C4-2B (cell line): ENCODE results near the gene FSIP1.

Source experiments
- H3K27ac ChIP-seq: fragments of 450-650 bp; 2 replicates; pipeline ENCODE4 v1.5.1; 2017
- CTCF ChIP-seq: fragments of 450-650 bp; conservative IDR thresholded peaks from 2 replicates; pipeline ENCODE4 v1.5.1; 2017; ENCODE audit warnings: mild to moderate bottlenecking
- ZFX ChIP-seq: fragments of 450-650 bp; IDR thresholded peaks from 2 replicates; pipeline ENCODE4 v1.6.1; 2017

The FSIP1 gene

GRCh38 chr15:39792844-39793335, 10.2 kb upstream of the FSIP1 start:
- no peak overlapping the region for H3K27ac ChIP-seq

GRCh38 chr15:39792025-39792843, 9.6 kb upstream of the FSIP1 start:
- H3K27ac ChIP-seq, result no peak overlapping the region
- TF ChIP-seq CTCF (no peak), ZFX (no peak)

More at GRCh38 chr15:39792844-39793335, 10.2 kb upstream of the FSIP1 start:
- no peak for TF ChIP-seq CTCF
- TF ChIP-seq ZFX, result no peak

DNA sequence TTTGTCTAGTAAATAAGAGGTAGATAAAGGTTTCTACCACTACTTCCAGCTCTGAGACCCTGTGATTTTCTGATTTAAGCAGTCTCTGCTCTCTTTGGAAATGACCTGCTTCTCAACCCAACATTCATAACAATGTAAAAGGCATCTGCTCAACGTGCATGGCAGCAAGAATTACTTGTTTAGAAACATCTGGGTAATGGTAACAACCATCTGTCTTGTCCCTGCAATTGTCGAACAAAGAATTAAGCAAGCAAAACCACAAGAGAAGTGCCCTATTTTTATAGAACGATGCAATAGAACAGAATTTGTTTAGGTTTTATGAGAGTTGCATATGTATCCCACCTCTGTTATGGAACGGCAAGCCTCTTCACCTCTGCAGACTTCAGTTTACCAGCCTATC, 7.1 kb upstream of the FSIP1 start:
- no peak overlapping the region for H3K27ac ChIP-seq
- no peak for TF ChIP-seq CTCF

DNA sequence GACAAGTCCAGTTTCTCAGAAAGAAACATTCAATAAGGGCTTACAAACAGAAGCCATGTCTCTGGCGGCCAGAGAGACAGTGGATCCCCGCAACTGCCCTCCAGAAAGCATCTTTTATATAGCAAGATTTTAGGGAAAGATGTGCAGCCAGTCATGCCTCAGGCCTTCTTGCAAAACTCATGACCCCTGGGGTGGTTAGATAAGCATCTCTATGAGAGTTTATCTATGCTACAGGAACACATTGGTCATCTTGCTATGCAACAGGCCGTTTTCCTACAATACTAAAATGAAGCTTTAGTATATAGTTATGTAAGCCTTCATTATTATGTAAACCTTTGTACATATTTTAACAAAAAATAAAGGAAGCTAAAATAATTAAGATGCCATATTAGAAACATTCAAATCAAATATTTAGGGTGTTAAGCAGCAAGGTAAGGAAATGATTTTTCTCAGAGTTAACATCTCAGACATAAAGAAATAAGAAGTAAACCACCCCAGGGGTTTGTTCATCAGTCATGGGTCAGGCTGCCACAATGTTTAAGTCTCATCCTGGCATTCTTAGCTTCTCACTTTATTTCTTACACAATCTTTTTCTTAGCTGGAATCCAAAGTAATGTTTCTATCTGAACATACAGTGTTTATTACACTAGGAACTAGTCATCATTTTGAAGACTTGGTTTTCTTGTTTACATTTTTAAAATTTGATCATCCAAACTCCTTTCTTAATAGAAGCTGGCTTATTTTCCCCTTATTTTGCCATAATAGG, 6.3 kb upstream of the FSIP1 start:
- no peak overlapping the region for H3K27ac ChIP-seq
- TF ChIP-seq CTCF (no peak), ZFX (no peak)

DNA sequence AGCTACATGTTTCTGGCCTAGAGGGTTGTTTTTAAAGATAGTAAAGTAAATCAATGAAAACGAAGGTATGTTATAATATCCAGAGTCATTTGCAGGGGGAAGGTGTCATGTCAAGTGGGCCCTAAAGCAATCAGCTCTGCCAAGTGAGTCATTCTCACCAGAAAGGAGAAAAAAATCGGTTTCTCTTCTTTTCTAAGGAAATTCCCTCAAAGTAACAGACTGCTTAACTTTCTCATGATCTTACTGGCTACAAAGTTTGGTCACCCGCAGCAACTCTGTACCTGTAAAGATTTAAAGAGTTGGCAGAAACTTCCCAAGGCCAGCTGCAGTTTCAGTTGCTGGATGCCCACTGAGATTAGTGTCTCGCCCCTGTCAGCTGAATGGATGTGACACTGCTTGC, 5.5 kb upstream of the FSIP1 start:
- H3K27ac ChIP-seq, result no peak overlapping the region
- TF ChIP-seq CTCF (no peak), ZFX (no peak)

DNA sequence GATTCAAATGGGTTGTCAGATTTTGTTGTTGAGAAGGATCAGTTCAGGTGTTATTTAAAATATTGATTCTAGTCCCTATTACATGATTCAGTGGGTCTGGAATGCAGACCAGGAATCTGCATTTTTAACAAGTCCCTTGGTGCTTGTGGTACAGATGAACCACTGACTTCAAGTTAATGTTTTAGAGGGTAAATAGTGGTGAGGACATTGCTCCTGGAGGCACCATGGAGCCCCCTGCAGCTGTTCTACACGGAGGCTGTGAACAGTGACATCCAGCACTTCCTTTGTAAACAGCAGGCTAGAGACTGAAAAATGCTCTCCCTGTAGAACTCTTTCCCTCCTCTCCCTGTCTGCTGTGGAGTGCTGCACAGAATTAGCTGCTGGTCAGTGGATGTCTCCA, 4.8 kb upstream of the FSIP1 start:
- no peak overlapping the region for H3K27ac ChIP-seq
- TF ChIP-seq CTCF (no peak), ZFX (no peak)
